OCI-LY7 (cell line): ENCODE data around the gene KCNT1. TPM values are rescaled to one million over a fixed set of nuclear protein-coding genes. Genes with fewer than 3 reads are reported as not detected.

Experiments used
- BruUV-seq: library from RNA; stranded (reverse); fragments of 400-500 nt; replicated peaks from 2 replicates; lab custom pipeline; 2021; lab: Mats Ljungman, UMichigan
- CTCF ChIA-PET: fragments of 300-600 bp; sonication (Branson Sonifier 250); formaldehyde crosslinking; loops from one replicate; lab custom pipeline; 2022; ENCODE audit warnings: antibody characterized with exemption; ENCODE audit not compliant: unreplicated experiment; lab: Charles Lee
- POLR2A ChIA-PET: fragments of 300-600 bp; sonication (Branson Sonifier 250); formaldehyde crosslinking; loops from one replicate; lab custom pipeline; 2022; ENCODE audit warnings: antibody characterized with exemption; lab: Charles Lee
- DNase-seq: peaks from one replicate; pipeline ENCODE4 v3.0.0-alpha.2; 2015; ENCODE audit warnings: low spot score
- H2AFZ ChIP-seq: fragments of 200-600 bp; sonication (generic), shearing (Covaris generic); 2 replicates; pipeline ENCODE4 v1.6.1; 2014; ENCODE audit warnings: mild to moderate bottlenecking, antibody characterized with exemption, low read length, moderate library complexity
- H3K27ac ChIP-seq: fragments of 200-600 bp; sonication (generic); 2 replicates; pipeline ENCODE4 v1.5.1; 2014; ENCODE audit warnings: mixed run types, low read depth, mild to moderate bottlenecking, moderate library complexity, low read length, inconsistent platforms; ENCODE audit not compliant: poor library complexity, severe bottlenecking
- H3K36me3 ChIP-seq: fragments of 200-600 bp; sonication (generic); 2 replicates; pipeline ENCODE4 v1.6.1; 2014; ENCODE audit warnings: mild to moderate bottlenecking, antibody characterized with exemption, low read length, moderate library complexity, mixed read lengths; ENCODE audit not compliant: insufficient read depth
- H3K4me1 ChIP-seq: fragments of 200-600 bp; sonication (generic); 2 replicates; pipeline ENCODE4 v1.5.1; 2014; ENCODE audit warnings: mild to moderate bottlenecking, low read length; ENCODE audit not compliant: insufficient read depth, poor library complexity, severe bottlenecking
- H3K4me2 ChIP-seq: fragments of 200-600 bp; sonication (generic); 2 replicates; pipeline ENCODE4 v1.6.1; 2014; ENCODE audit warnings: mild to moderate bottlenecking, low read length
- H3K4me3 ChIP-seq: fragments of 200-600 bp; sonication (generic); 2 replicates; pipeline ENCODE4 v1.5.1; 2014; ENCODE audit warnings: mild to moderate bottlenecking, low read depth, low read length; ENCODE audit not compliant: poor library complexity, severe bottlenecking
- H3K79me2 ChIP-seq: fragments of 200-600 bp; sonication (generic); 2 replicates; pipeline ENCODE4 v1.6.1; 2016; ENCODE audit warnings: low read depth, mild to moderate bottlenecking, low read length, moderate library complexity, mixed read lengths; ENCODE audit not compliant: insufficient read depth
- H3K9me2 ChIP-seq: fragments of 200-600 bp; sonication (generic); 2 replicates; pipeline ENCODE4 v1.6.1; 2016; ENCODE audit warnings: mild to moderate bottlenecking, low read length, mixed read lengths; ENCODE audit not compliant: insufficient read depth
- H3K9me3 ChIP-seq: fragments of 200-600 bp; sonication (generic); 2 replicates; pipeline ENCODE4 v1.6.1; 2014; ENCODE audit warnings: mild to moderate bottlenecking, mixed run types, low read length, mixed read lengths
- H4K20me1 ChIP-seq: fragments of 200-600 bp; sonication (generic); 2 replicates; pipeline ENCODE4 v1.6.1; 2014; ENCODE audit warnings: mild to moderate bottlenecking, antibody characterized with exemption, low read length, moderate library complexity, mixed read lengths; ENCODE audit not compliant: insufficient read depth
- CTCF ChIP-seq: fragments of 200-600 bp; sonication (generic); conservative IDR thresholded peaks from 2 replicates; pipeline ENCODE4 v1.5.1; 2014; ENCODE audit warnings: mild to moderate bottlenecking, antibody characterized with exemption, low read length, moderate library complexity, mixed read lengths
- EZH2phosphoT487 ChIP-seq: fragments of 200-600 bp; sonication (generic); IDR thresholded peaks from 2 replicates; pipeline ENCODE4 v1.6.1; 2018; ENCODE audit warnings: low read depth, borderline replicate concordance, mild to moderate bottlenecking, mixed run types, antibody characterized with exemption, low read length, moderate library complexity, mixed read lengths
- intact Hi-C: fragments of 100-400 bp; cut with micrococcal nuclease; formaldehyde crosslinking; loops from one replicate; pipeline ENCODE4 v1.10.0; 2022; ENCODE audit not compliant: unreplicated experiment
- total RNA-seq, 2 experiments: library from RNA; depleted of rRNA in 1 of 2; stranded (reverse); fragments of >200 nt in 1 of 2; shearing (Covaris generic) in 1 of 2; gene quantifications; 2 replicates each; pipeline ENCODE4 v1.2.3, GENCODE V29; 2014 to 2022

Gene KCNT1
- total RNA-seq, 2 experiments from 2014 or later: not detected

- no peak for DNase-seq
- BruUV-seq: no TSS peak
- no peak overlapping the region for H3K4me2 ChIP-seq
- ChIA-PET POLR2A (no interaction called here), CTCF (no interaction called here)
- no peaks in the 10 kb centered on the region for H3K9me3 ChIP-seq
- TF ChIP-seq CTCF (no peak), EZH2phosphoT487 (no peak)
- no peaks in the 10 kb centered on the region for H4K20me1 ChIP-seq
- H3K9me2 ChIP-seq: no peaks in the 10 kb centered on the region
- no peaks in the 10 kb centered on the region for H3K36me3 ChIP-seq
- no peaks in the 10 kb centered on the region for H3K4me1 ChIP-seq
- no peak overlapping the region for H3K4me3 ChIP-seq
- H3K27ac ChIP-seq: no peak overlapping the region
- H3K79me2 ChIP-seq: no peaks in the 10 kb centered on the region
- H2AFZ ChIP-seq: no peak overlapping the region
- intact Hi-C loops: no loop called here
Observed at GRCh38 chr9:135748676-135749075, 46.7 kb downstream of the KCNT1 start.

- Histone ChIP-seq H3K9me3 (no peaks in the 10 kb centered on the region), H3K4me2 (no peak overlapping the region), H4K20me1 (no peaks in the 10 kb centered on the region), H3K4me3 (no peak overlapping the region), H3K36me3 (no peaks in the 10 kb centered on the region), H3K9me2 (no peaks in the 10 kb centered on the region), H3K27ac (no peak overlapping the region), H3K79me2 (no peaks in the 10 kb centered on the region), H2AFZ (no peak overlapping the region), H3K4me1 (no peaks in the 10 kb centered on the region)
- BruUV-seq: no TSS peak
- ChIA-PET CTCF (no interaction called here), POLR2A (no interaction called here)
- DNase-seq: no peak
- TF ChIP-seq CTCF: no peak
- no peak for TF ChIP-seq EZH2phosphoT487
- intact Hi-C loops: no loop called here
Observed at GRCh38 chr9:135749171-135750045, 47.4 kb downstream of the KCNT1 start.

GRCh38 chr9:135750786-135751185, 48.8 kb downstream of the KCNT1 start:
- DNase-seq: no peak
- H3K36me3 ChIP-seq: no peaks in the 10 kb centered on the region
- ChIA-PET CTCF (no interaction called here), POLR2A (no interaction called here)
- no TSS peak for BruUV-seq
- no peaks in the 10 kb centered on the region for H4K20me1 ChIP-seq
- H3K4me1 ChIP-seq: no peaks in the 10 kb centered on the region
- H3K9me3 ChIP-seq: no peaks in the 10 kb centered on the region
- no peaks in the 10 kb centered on the region for H3K9me2 ChIP-seq
- H3K79me2 ChIP-seq: no peaks in the 10 kb centered on the region
- no peak overlapping the region for H3K4me3 ChIP-seq
- H3K27ac ChIP-seq: no peak overlapping the region
- TF ChIP-seq EZH2phosphoT487 (no peak), CTCF (no peak)
- H3K4me2 ChIP-seq: no peak overlapping the region
- intact Hi-C loops: no loop called here
- no peak overlapping the region for H2AFZ ChIP-seq
